A549 (cell line): ENCODE data around the gene ADGRD1. TPM values are rescaled to one million over a fixed set of nuclear protein-coding genes. Genes with fewer than 3 reads are reported as not detected.

Source experiments
- ATAC-seq, 2 experiments: fragments of 200-7000 bp in 1 of 2; fragments of >200 bp in 1 of 2; cut with Nextera tagmentation in 1 of 2; cut with Tn5 transposase in 1 of 2; 3 replicates each; pipeline versions ENCODE4 v1.8.0 to v1.9.1; 2018 to 2020; ENCODE audit warnings: mild to moderate bottlenecking in 1 of 2, moderate library complexity in 1 of 2
- CTCF ChIA-PET: fragments of 300-600 bp; sonication (Branson Sonifier 250); formaldehyde crosslinking; extraction: SDS; loops from one replicate; lab custom pipeline; 2021; ENCODE audit warnings: antibody characterized with exemption, inconsistent platforms; lab: Yijun Ruan, JAX
- POLR2A ChIA-PET: fragments of 350-600 bp; formaldehyde crosslinking; extraction: SDS; loops from one replicate; lab custom pipeline; 2021; ENCODE audit warnings: antibody characterized with exemption, inconsistent platforms; lab: Yijun Ruan, JAX
- DNase-seq, 2 experiments: peaks; one replicate each; pipeline versions ENCODE4 v3.0.0 to v3.0.0-alpha.2; 2011 to 2016; ENCODE audit warnings: low read depth in 1 of 2, low spot score in 1 of 2
- FAIRE-seq: peaks from 2 replicates; lab custom pipeline; 2011; peaks lifted over from hg19 to GRCh38; lab: Jason Lieb, UNC
- H3K27ac ChIP-seq, 2 experiments: fragments of >200 bp; sonication (Bioruptor Twin); formaldehyde crosslinking; 3 replicates each; pipeline ENCODE4 v1.5.1; 2016 to 2017
- H3K4me1 ChIP-seq: fragments of >200 bp; sonication (Bioruptor Twin); formaldehyde crosslinking; 3 replicates; pipeline ENCODE4 v1.6.1; 2016
- H3K4me2 ChIP-seq: fragments of >200 bp; sonication (Bioruptor Twin); formaldehyde crosslinking; 3 replicates; pipeline ENCODE4 v1.6.1; 2016
- H3K4me3 ChIP-seq: fragments of >200 bp; sonication (Bioruptor Twin); formaldehyde crosslinking; 3 replicates; pipeline ENCODE4 v1.5.1; 2016
- H3K9me3 ChIP-seq: fragments of >200 bp; sonication (Bioruptor Twin); formaldehyde crosslinking; 3 replicates; pipeline ENCODE4 v1.6.1; 2016
- BCL3 ChIP-seq: fragments of >200 bp; sonication (Bioruptor Twin); formaldehyde crosslinking; IDR thresholded peaks from 3 replicates; pipeline ENCODE4 v1.6.1; 2016
- CEBPB ChIP-seq, 2 experiments: fragments of >200 bp in 1 of 2; sonication (Bioruptor Twin) in 1 of 2; formaldehyde crosslinking in 1 of 2; IDR thresholded peaks; 2 replicates each; pipeline ENCODE4 v1.6.1; 2012 to 2016
- EHMT2 ChIP-seq: fragments of 200-600 bp; sonication (generic); IDR thresholded peaks from 2 replicates; pipeline ENCODE4 v1.6.1; 2016; ENCODE audit warnings: antibody characterized with exemption, low read depth, mild to moderate bottlenecking, moderate library complexity
- ESRRA ChIP-seq: fragments of 150-350 bp; IDR thresholded peaks from 2 replicates; pipeline ENCODE4 v1.6.1; 2014; ENCODE audit warnings: mild to moderate bottlenecking, low read length, borderline replicate concordance
- FOSB ChIP-seq: fragments of 250-450 bp; sonication (Bioruptor Pico); IDR thresholded peaks from 2 replicates; pipeline ENCODE4 v1.5.0; 2020; ENCODE audit warnings: mild to moderate bottlenecking, moderate library complexity
- HDAC2 ChIP-seq: fragments of 200-600 bp; sonication (generic); IDR thresholded peaks from 2 replicates; pipeline ENCODE4 v1.6.1; 2016
- HMGXB4 ChIP-seq: fragments of 250-450 bp; sonication (Bioruptor Pico); IDR thresholded peaks from 2 replicates; pipeline ENCODE4 v1.5.0; 2021; ENCODE audit warnings: mild to moderate bottlenecking, moderate library complexity, borderline replicate concordance
- JUNB ChIP-seq: fragments of >200 bp; sonication (Bioruptor Twin); formaldehyde crosslinking; IDR thresholded peaks from 2 replicates; pipeline ENCODE4 v1.6.1; 2016
- KDM1A ChIP-seq: fragments of 200-600 bp; sonication (generic); IDR thresholded peaks from 2 replicates; pipeline ENCODE4 v1.6.1; 2016; ENCODE audit warnings: low read depth, mild to moderate bottlenecking
- KDM5A ChIP-seq: fragments of 200-600 bp; sonication (generic); IDR thresholded peaks from 2 replicates; pipeline ENCODE4 v1.6.1; 2016; ENCODE audit warnings: antibody characterized with exemption, mild to moderate bottlenecking
- MAX ChIP-seq: IDR thresholded peaks from 2 replicates; pipeline ENCODE4 v1.6.1; 2012
- MAZ ChIP-seq: fragments of 150-350 bp; IDR thresholded peaks from 2 replicates; pipeline ENCODE4 v1.6.1; 2014; ENCODE audit warnings: antibody characterized with exemption, low read depth, low read length, borderline replicate concordance
- MYC ChIP-seq: IDR thresholded peaks from 2 replicates; pipeline ENCODE4 v1.6.1; 2012; ENCODE audit warnings: mild to moderate bottlenecking, inconsistent platforms, low read length, improper control_type of control experiment, borderline replicate concordance
- POLR2AphosphoS2 ChIP-seq: conservative IDR thresholded peaks from 2 replicates; pipeline ENCODE4 v1.6.1; 2012; ENCODE audit warnings: low read length, improper control_type of control experiment, inconsistent platforms
- RCOR1 ChIP-seq: fragments of 150-350 bp; IDR thresholded peaks from 2 replicates; pipeline ENCODE4 v1.6.1; 2014; ENCODE audit warnings: antibody characterized with exemption, low read length, low read depth
- SMC3 ChIP-seq: fragments of >200 bp; sonication (Bioruptor Twin); formaldehyde crosslinking; IDR thresholded peaks from 3 replicates; pipeline ENCODE4 v1.6.1; 2018; ENCODE audit warnings: inconsistent platforms
- ZNF302 ChIP-seq: fragments of 250-450 bp; sonication (Bioruptor Pico); IDR thresholded peaks from 2 replicates; pipeline ENCODE4 v1.9.0; 2021; ENCODE audit warnings: inconsistent platforms, mild to moderate bottlenecking, moderate library complexity
- ZSCAN20 ChIP-seq: fragments of 250-450 bp; sonication (Bioruptor Pico); IDR thresholded peaks from 2 replicates; pipeline ENCODE4 v1.8.0; 2022; ENCODE audit warnings: mild to moderate bottlenecking, moderate library complexity
- WGBS: methylation state at CpG from one replicate; pipeline ENCODE4 v1.1.6; 2017; ENCODE audit errors: missing lambda C conversion rate; 5-methylcytosine and 5-hydroxymethylcytosine counted together
- polyA plus RNA-seq, 4 experiments: library from polyadenylated mRNA; depleted of rRNA in 3 of 4; stranded (reverse); fragments of >200 nt; fragmentation: RNase III in 1 of 4; extraction: RNeasy Plus Mini Kit Qiagen cat#74134 plus additional on column Dnase treatment in 1 of 4; gene quantifications; 2 replicates in 3 of 4; 3 replicates in 1 of 4; pipeline ENCODE4 v1.2.3, GENCODE V29; 2011 to 2017

Gene ADGRD1
- polyA plus RNA-seq, 2 of the 4 experiments (the other 2 are of a cell fraction): 0.36 to 1.5 TPM

- Histone ChIP-seq H3K4me2 (no peak overlapping the region), H3K9me3 (no peaks in the 10 kb centered on the region), H3K4me1 (peaks cover 6% of the 10 kb centered on the region; the same call in 1 of the 3 replicates), H3K27ac (no peak overlapping the region), H3K4me3 (no peak overlapping the region)
- 66% methylated on average over 37 of the region's 38 CpGs for WGBS
- POLR2A ChIA-PET: no interaction called here
- CTCF ChIA-PET: no interaction called here
- ATAC-seq: no peak
- no peak for FAIRE-seq
- TF ChIP-seq CEBPB (IDR thresholded peaks at IDR 0.05) (no peak), MAZ (no peak), MAX (no peak), ESRRA (no peak), MYC (no peak), ZNF302 (CRISPR knock-in tag) (no peak), SMC3 (no peak), JUNB (no peak), BCL3 (no peak), HDAC2 (no peak), POLR2AphosphoS2 (no peak), FOSB (CRISPR knock-in tag) (no peak), HMGXB4 (CRISPR knock-in tag) (no peak), RCOR1 (no peak), EHMT2 (no peak), KDM1A (no peak), ZSCAN20 (no peak), KDM5A (no peak)
- DNase-seq: no peak
Observed at GRCh38 chr12:131087991-131088700, 134.4 kb downstream of the ADGRD1 start.

GRCh38 chr12:131088701-131089530, 135.2 kb downstream of the ADGRD1 start:
- no peak for TF ChIP-seq POLR2AphosphoS2
- no peak for FAIRE-seq
- Histone ChIP-seq H3K4me3 (no peak overlapping the region), H3K27ac (no peak overlapping the region), H3K9me3 (no peaks in the 10 kb centered on the region), H3K4me2 (no peak overlapping the region), H3K4me1 (peaks cover 6% of the 10 kb centered on the region; the same call in 1 of the 3 replicates)
- no peak for DNase-seq
- ATAC-seq: no peak
- ChIA-PET POLR2A (no interaction called here), CTCF (interaction anchor here (1.0 kb wide), 1 partner anchor 705 kb away, joined by 3 read pairs; no protein-coding TSS in a partner anchor)
- WGBS: 60% methylated on average over 24 of the region's 28 CpGs
